ENCODE measurements around the gene MTA2. TPM values are rescaled to one million over a fixed set of nuclear protein-coding genes. Genes with fewer than 3 reads are reported as not detected.

Gene MTA2
- total and polyA plus RNA-seq, 7 donors, result 28.8 to 86.3 (median 55.3) TPM

DNA sequence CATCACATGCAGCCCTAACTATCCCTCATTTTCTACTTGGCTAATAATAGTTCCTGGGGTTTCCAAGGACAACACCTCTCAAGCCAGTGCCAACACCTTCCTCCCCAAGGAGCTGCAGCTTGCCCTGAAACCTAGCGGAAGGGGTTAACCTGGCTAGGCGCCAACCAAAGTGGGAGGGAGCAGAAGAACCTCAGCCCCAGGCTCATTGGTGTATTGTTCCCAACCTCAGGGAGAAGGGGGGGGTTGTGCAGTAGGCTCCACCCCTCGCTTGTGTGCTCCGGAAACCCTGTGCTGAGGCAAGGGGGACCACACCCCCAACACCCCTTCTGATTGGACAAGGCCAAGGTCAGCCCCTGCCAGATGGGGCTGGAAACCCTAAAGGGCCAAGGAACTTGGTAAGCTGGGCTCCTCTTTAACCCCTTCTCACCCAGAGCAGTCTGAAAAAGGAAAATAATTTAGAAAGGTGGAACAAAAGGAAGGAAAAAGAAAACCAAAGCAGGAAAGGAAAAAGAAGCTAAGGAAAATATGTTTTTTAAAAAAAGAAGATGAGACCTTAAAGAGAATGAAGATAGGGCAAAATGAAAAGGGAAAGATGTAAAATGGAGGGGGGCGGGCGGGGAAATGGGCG is 2.5 kb downstream of the MTA2 start:
- intact Hi-C loops (cut with DNase I), result no loop called here
- Histone ChIP-seq H3K27me3 (no peaks in the 10 kb centered on the region), H3K4me3 (peak overlapping the region in 2 of 4 donors; percentile 89 to 99), H3K36me3 (peaks cover 30 to 51% (median 40%) of the 10 kb centered on the region in 4 donors), H3K9me3 (no peaks in the 10 kb centered on the region), H3K4me1 (peaks cover 0 to 43% (median 39%) of the 10 kb centered on the region in 4 donors), H3K27ac (peak overlapping the region; percentile 94 to 99 (median 97))
- TF ChIP-seq POLR2AphosphoS5 (IDR thresholded peaks at IDR 0.05) (peak in 3 of 4 donors; percentile 69 to 77 (median 76)), EP300 (IDR thresholded peaks at IDR 0.05) (no peak), POLR2A (IDR thresholded peaks at IDR 0.05) (no peak)
- TF ChIP-seq, protein P1, sequence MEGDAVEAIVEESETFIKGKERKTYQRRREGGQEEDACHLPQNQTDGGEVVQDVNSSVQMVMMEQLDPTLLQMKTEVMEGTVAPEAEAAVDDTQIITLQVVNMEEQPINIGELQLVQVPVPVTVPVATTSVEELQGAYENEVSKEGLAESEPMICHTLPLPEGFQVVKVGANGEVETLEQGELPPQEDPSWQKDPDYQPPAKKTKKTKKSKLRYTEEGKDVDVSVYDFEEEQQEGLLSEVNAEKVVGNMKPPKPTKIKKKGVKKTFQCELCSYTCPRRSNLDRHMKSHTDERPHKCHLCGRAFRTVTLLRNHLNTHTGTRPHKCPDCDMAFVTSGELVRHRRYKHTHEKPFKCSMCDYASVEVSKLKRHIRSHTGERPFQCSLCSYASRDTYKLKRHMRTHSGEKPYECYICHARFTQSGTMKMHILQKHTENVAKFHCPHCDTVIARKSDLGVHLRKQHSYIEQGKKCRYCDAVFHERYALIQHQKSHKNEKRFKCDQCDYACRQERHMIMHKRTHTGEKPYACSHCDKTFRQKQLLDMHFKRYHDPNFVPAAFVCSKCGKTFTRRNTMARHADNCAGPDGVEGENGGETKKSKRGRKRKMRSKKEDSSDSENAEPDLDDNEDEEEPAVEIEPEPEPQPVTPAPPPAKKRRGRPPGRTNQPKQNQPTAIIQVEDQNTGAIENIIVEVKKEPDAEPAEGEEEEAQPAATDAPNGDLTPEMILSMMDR (IDR thresholded peaks at IDR 0.05), result no peak
- DNase-seq, result peak; percentile 99
- WGBS, 2 donors, result 33 to 44% methylated on average over 7 of the region's 7 CpGs

DNA sequence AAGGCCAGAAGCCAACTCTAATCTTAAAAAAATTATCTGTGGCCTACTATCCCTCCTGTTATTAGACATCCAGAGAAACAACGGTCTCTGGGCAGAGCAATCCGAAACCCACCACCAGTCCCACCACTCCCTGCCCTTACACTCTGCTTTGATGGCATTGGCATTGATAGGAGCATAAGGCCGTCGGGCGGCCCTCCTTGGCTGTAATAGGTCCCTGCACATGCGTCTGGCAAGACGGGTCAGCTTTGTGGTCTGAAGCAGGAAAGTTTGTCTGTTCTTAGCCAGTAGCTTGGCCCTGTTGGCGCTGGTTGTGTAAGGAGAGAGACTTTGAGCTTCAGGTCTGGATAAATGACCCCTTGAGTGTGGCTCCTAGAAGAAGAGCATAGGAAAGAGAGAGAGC is 6.5 kb downstream of the MTA2 start:
- peaks cover 0 to 44% (median 41%) of the 10 kb centered on the region in 4 donors for H3K4me1 ChIP-seq
- DNase-seq, result no peak

DNA sequence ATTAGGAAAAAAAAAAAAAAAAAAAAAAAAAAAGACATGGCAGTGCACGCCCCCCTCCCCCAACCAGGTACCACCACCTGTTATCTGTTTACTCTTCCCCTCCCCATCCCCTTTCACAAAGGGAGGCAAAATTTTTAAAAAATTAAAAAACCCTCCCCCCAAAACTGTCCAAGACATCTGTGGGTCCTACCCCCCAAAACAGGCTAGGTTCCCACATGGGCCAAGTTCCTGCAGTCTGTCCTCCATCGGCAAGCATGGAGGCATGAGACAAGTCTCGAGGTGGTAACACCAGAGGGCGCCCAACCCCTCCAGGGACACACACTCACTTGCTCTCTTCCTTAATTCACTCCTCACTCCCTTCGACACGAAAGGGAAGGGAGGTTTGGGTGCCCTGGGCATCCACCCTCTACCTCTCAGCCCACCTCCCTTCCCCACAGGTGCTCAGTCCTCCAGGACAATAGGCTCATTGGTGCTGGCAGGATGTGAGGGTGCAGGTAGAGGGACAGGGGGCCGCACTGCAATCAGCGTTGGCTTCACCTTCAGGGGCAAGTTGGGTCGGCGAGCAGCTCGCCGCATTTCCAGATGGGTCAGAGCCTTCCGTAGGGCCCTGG is 8.1 kb downstream of the MTA2 start:
- H3K9me3 ChIP-seq, result no peaks in the 10 kb centered on the region
- WGBS, 2 donors, result 57 to 59% methylated on average over 13 of the region's 13 CpGs
- DNase-seq, result peak; percentile 90
- peaks cover 0 to 35% (median 31%) of the 10 kb centered on the region in 4 donors for H3K4me1 ChIP-seq
- TF ChIP-seq POLR2A (IDR thresholded peaks at IDR 0.05), result no peak
- no peak for TF ChIP-seq EP300 (IDR thresholded peaks at IDR 0.05)
- TF ChIP-seq POLR2AphosphoS5 (IDR thresholded peaks at IDR 0.05), result no peak
- TF ChIP-seq, protein P1 (IDR thresholded peaks at IDR 0.05), result peak; percentile 34 to 53 (median 40)
- peaks cover 30 to 56% (median 46%) of the 10 kb centered on the region in 4 donors for H3K36me3 ChIP-seq
- no peak overlapping the region for H3K4me3 ChIP-seq
- no peaks in the 10 kb centered on the region for H3K27me3 ChIP-seq
- intact Hi-C loops (cut with DNase I), result loop anchor here (2.0 kb wide), 1 partner anchor 19 kb away; the partner anchor contains the start of genes EML3 and ROM1
- peak overlapping the region; percentile 91 to 97 (median 97) for H3K27ac ChIP-seq

More for the DNA sequence above, 6.5 kb downstream of the MTA2 start:
- Histone ChIP-seq H3K4me3 (no peak overlapping the region), H3K36me3 (peaks cover 30 to 53% (median 43%) of the 10 kb centered on the region in 4 donors), H3K9me3 (no peaks in the 10 kb centered on the region), H3K27ac (no peak overlapping the region), H3K27me3 (no peaks in the 10 kb centered on the region)
- no peak for TF ChIP-seq POLR2A (IDR thresholded peaks at IDR 0.05)
- no peak for TF ChIP-seq EP300 (IDR thresholded peaks at IDR 0.05)
- TF ChIP-seq, protein P1 (IDR thresholded peaks at IDR 0.05), result no peak
- TF ChIP-seq POLR2AphosphoS5 (IDR thresholded peaks at IDR 0.05), result no peak
- 91 to 93% methylated on average over 8 of the region's 8 CpGs for WGBS, 2 donors
- intact Hi-C loops (cut with DNase I), result loop anchor here (2.0 kb wide), 1 partner anchor 18 kb away; the partner anchor contains the start of genes EML3 and ROM1

DNA sequence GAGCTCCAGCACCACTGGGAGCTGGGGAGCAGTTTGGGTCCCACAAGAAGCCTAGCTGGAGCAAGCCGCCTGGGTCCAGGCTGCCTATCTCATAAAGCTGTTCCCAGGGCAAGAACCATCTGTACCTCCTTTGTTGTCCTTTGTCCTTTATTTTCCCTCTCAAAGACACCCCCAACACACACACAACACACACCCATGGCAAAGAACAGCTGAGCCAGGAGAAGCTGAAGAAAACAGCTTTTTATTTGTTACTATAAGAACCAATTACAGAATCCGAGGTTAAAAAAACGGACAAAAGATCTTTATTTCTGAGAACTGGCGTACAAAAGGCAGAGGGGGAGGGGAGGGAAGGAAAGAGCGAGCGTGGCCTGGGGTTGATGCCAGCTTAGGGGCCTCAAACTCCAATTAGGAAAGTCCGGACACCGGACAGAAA is 8.7 kb downstream of the MTA2 start:
- H3K9me3 ChIP-seq, result no peaks in the 10 kb centered on the region
- no peak overlapping the region for H3K4me3 ChIP-seq
- peaks cover 28 to 56% (median 48%) of the 10 kb centered on the region in 4 donors for H3K36me3 ChIP-seq
- peaks cover 0 to 33% (median 28%) of the 10 kb centered on the region in 4 donors for H3K4me1 ChIP-seq
- WGBS, 2 donors, result 74 to 85% methylated on average over 8 of the region's 8 CpGs
- peak overlapping the region; percentile 91 to 97 (median 97) for H3K27ac ChIP-seq
- intact Hi-C loops (cut with DNase I), result no loop called here
- DNase-seq, result no peak
- TF ChIP-seq POLR2AphosphoS5 (IDR thresholded peaks at IDR 0.05) (no peak), EP300 (IDR thresholded peaks at IDR 0.05) (no peak), POLR2A (IDR thresholded peaks at IDR 0.05) (no peak)
- TF ChIP-seq, protein P1 (IDR thresholded peaks at IDR 0.05), result no peak
- no peaks in the 10 kb centered on the region for H3K27me3 ChIP-seq

Data from sigmoid colon (tissue), 7 donors.